ENCODE results near the gene TMEM225B.

The TMEM225B gene

DNA sequence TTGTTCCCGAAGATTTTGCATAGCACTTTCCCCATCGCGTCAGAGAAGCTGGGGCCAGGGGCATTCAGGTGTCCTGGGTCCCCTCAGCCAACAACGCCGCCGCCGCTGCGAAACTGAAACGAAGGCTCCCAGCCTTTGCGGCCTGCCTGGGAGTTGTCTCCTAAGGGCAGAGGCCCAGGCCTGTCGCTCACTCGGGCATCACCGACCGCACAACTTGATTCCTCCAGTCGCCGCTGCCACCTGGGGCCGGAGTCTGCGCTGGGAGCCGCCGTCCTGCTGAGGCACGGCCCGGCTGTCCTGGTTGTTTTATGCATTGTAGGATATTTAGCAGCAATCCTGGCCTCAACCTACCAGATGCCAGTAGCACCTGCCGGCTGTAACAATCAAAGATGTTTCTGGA is 40.7 kb downstream of the TMEM225B start (continued):
- TF ChIP-seq ZNF433 (tag by site-specific recombination; IDR thresholded peaks at IDR 0.05; ENCODE audit: low read depth) (no peak), ZFP69B (tag by site-specific recombination; IDR thresholded peaks at IDR 0.05) (no peak), ZNF404 (tag by site-specific recombination; IDR thresholded peaks at IDR 0.05) (no peak), ZNF174 (tag by site-specific recombination; IDR thresholded peaks at IDR 0.05) (no peak)
- TF ChIP-seq, protein P1, sequence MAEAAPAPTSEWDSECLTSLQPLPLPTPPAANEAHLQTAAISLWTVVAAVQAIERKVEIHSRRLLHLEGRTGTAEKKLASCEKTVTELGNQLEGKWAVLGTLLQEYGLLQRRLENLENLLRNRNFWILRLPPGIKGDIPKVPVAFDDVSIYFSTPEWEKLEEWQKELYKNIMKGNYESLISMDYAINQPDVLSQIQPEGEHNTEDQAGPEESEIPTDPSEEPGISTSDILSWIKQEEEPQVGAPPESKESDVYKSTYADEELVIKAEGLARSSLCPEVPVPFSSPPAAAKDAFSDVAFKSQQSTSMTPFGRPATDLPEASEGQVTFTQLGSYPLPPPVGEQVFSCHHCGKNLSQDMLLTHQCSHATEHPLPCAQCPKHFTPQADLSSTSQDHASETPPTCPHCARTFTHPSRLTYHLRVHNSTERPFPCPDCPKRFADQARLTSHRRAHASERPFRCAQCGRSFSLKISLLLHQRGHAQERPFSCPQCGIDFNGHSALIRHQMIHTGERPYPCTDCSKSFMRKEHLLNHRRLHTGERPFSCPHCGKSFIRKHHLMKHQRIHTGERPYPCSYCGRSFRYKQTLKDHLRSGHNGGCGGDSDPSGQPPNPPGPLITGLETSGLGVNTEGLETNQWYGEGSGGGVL (tag by site-specific recombination; IDR thresholded peaks at IDR 0.05): no peak
- TF ChIP-seq, protein P2, sequence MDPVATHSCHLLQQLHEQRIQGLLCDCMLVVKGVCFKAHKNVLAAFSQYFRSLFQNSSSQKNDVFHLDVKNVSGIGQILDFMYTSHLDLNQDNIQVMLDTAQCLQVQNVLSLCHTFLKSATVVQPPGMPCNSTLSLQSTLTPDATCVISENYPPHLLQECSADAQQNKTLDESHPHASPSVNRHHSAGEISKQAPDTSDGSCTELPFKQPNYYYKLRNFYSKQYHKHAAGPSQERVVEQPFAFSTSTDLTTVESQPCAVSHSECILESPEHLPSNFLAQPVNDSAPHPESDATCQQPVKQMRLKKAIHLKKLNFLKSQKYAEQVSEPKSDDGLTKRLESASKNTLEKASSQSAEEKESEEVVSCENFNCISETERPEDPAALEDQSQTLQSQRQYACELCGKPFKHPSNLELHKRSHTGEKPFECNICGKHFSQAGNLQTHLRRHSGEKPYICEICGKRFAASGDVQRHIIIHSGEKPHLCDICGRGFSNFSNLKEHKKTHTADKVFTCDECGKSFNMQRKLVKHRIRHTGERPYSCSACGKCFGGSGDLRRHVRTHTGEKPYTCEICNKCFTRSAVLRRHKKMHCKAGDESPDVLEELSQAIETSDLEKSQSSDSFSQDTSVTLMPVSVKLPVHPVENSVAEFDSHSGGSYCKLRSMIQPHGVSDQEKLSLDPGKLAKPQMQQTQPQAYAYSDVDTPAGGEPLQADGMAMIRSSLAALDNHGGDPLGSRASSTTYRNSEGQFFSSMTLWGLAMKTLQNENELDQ (tag by site-specific recombination; IDR thresholded peaks at IDR 0.05; ENCODE audit: low read depth): no peak

DNA sequence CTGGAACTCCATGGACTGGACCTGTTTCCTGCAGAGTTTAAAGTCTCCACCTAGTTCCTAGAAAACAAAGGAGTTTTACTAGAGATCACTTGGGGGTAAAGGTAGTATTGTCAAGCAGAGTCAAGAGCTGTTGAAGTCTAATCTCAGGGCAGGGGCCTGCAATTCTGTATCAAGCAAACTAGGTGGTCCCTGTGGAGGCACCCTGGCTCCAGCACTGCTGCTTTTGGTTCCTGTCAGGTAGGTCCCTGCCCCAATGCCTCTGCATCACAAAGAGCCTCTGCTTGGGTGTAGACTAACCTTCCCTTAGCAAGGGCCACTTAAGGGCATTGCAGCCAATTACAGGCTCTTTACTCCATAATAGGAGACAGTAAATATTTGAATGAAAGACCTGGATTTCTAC is 41.2 kb downstream of the TMEM225B start:
- H3K4me3 ChIP-seq (ENCODE audit: low read depth, low read length): no peak overlapping the region
- no peaks in the 10 kb centered on the region; a peak in 1 of 3 replicates for H3K36me3 ChIP-seq (ENCODE audit: control insufficient read depth in 2 of 2, insufficient read depth in 1 of 2, low read length in 2 of 2)
- no peaks in the 10 kb centered on the region for H3K9me3 ChIP-seq (ENCODE audit: control insufficient read depth, insufficient read depth, low read depth, low read length)
- H3K4me1 ChIP-seq (ENCODE audit: control insufficient read depth, insufficient read depth, low read length): no peaks in the 10 kb centered on the region
- ChIA-PET POLR2A (no interaction called here), CTCF (no interaction called here)
- no peak overlapping the region for H3K27ac ChIP-seq (ENCODE audit: extremely low read depth, low read depth, low read length)
- no peak for TF ChIP-seq ZNF549 (tag by site-specific recombination; IDR thresholded peaks at IDR 0.05)
- TF ChIP-seq, protein P3, sequence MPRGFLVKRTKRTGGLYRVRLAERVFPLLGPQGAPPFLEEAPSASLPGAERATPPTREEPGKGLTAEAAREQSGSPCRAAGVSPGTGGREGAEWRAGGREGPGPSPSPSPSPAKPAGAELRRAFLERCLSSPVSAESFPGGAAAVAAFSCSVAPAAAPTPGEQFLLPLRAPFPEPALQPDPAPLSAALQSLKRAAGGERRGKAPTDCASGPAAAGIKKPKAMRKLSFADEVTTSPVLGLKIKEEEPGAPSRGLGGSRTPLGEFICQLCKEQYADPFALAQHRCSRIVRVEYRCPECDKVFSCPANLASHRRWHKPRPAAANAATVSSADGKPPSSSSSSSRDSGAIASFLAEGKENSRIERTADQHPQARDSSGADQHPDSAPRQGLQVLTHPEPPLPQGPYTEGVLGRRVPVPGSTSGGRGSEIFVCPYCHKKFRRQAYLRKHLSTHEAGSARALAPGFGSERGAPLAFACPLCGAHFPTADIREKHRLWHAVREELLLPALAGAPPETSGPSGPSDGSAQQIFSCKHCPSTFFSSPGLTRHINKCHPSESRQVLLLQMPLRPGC (tag by site-specific recombination; IDR thresholded peaks at IDR 0.05): no peak
- TF ChIP-seq ZNF830 (tag by site-specific recombination; IDR thresholded peaks at IDR 0.05; ENCODE audit: low read depth): no peak
- no peak for TF ChIP-seq ZNF658 (tag by site-specific recombination; IDR thresholded peaks at IDR 0.05)
- TF ChIP-seq ZNF571 (tag by site-specific recombination; IDR thresholded peaks at IDR 0.05): no peak
- no peak for TF ChIP-seq ZNF10 (tag by site-specific recombination; IDR thresholded peaks at IDR 0.05)
- no peak for TF ChIP-seq KLF1 (tag by site-specific recombination; IDR thresholded peaks at IDR 0.05)
- no peak for TF ChIP-seq ZNF623 (tag by site-specific recombination; IDR thresholded peaks at IDR 0.05)
- TF ChIP-seq ZNF114 (tag by site-specific recombination; IDR thresholded peaks at IDR 0.05): no peak
- TF ChIP-seq, protein P4, sequence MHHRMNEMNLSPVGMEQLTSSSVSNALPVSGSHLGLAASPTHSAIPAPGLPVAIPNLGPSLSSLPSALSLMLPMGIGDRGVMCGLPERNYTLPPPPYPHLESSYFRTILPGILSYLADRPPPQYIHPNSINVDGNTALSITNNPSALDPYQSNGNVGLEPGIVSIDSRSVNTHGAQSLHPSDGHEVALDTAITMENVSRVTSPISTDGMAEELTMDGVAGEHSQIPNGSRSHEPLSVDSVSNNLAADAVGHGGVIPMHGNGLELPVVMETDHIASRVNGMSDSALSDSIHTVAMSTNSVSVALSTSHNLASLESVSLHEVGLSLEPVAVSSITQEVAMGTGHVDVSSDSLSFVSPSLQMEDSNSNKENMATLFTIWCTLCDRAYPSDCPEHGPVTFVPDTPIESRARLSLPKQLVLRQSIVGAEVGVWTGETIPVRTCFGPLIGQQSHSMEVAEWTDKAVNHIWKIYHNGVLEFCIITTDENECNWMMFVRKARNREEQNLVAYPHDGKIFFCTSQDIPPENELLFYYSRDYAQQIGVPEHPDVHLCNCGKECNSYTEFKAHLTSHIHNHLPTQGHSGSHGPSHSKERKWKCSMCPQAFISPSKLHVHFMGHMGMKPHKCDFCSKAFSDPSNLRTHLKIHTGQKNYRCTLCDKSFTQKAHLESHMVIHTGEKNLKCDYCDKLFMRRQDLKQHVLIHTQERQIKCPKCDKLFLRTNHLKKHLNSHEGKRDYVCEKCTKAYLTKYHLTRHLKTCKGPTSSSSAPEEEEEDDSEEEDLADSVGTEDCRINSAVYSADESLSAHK (tag by site-specific recombination; IDR thresholded peaks at IDR 0.05): no peak
- TF ChIP-seq ZNF311 (tag by site-specific recombination; IDR thresholded peaks at IDR 0.05; ENCODE audit: borderline replicate concordance): no peak
- TF ChIP-seq, protein P5, sequence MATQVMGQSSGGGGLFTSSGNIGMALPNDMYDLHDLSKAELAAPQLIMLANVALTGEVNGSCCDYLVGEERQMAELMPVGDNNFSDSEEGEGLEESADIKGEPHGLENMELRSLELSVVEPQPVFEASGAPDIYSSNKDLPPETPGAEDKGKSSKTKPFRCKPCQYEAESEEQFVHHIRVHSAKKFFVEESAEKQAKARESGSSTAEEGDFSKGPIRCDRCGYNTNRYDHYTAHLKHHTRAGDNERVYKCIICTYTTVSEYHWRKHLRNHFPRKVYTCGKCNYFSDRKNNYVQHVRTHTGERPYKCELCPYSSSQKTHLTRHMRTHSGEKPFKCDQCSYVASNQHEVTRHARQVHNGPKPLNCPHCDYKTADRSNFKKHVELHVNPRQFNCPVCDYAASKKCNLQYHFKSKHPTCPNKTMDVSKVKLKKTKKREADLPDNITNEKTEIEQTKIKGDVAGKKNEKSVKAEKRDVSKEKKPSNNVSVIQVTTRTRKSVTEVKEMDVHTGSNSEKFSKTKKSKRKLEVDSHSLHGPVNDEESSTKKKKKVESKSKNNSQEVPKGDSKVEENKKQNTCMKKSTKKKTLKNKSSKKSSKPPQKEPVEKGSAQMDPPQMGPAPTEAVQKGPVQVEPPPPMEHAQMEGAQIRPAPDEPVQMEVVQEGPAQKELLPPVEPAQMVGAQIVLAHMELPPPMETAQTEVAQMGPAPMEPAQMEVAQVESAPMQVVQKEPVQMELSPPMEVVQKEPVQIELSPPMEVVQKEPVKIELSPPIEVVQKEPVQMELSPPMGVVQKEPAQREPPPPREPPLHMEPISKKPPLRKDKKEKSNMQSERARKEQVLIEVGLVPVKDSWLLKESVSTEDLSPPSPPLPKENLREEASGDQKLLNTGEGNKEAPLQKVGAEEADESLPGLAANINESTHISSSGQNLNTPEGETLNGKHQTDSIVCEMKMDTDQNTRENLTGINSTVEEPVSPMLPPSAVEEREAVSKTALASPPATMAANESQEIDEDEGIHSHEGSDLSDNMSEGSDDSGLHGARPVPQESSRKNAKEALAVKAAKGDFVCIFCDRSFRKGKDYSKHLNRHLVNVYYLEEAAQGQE (tag by site-specific recombination; IDR thresholded peaks at IDR 0.05): no peak
- TF ChIP-seq ZNF350 (tag by site-specific recombination; IDR thresholded peaks at IDR 0.05): no peak
- TF ChIP-seq ZNF596 (tag by site-specific recombination; IDR thresholded peaks at IDR 0.05): no peak
- no peak for TF ChIP-seq HOXC10 (CRISPR knock-in tag; IDR thresholded peaks at IDR 0.05)
- TF ChIP-seq, protein P6, sequence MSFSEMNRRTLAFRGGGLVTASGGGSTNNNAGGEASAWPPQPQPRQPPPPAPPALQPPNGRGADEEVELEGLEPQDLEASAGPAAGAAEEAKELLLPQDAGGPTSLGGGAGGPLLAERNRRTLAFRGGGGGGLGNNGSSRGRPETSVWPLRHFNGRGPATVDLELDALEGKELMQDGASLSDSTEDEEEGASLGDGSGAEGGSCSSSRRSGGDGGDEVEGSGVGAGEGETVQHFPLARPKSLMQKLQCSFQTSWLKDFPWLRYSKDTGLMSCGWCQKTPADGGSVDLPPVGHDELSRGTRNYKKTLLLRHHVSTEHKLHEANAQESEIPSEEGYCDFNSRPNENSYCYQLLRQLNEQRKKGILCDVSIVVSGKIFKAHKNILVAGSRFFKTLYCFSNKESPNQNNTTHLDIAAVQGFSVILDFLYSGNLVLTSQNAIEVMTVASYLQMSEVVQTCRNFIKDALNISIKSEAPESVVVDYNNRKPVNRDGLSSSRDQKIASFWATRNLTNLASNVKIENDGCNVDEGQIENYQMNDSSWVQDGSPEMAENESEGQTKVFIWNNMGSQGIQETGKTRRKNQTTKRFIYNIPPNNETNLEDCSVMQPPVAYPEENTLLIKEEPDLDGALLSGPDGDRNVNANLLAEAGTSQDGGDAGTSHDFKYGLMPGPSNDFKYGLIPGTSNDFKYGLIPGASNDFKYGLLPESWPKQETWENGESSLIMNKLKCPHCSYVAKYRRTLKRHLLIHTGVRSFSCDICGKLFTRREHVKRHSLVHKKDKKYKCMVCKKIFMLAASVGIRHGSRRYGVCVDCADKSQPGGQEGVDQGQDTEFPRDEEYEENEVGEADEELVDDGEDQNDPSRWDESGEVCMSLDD (tag by site-specific recombination; IDR thresholded peaks at IDR 0.05): no peak

Data from HEK293 (cell line).